ENCODE results near the gene TPRX1. TPM values are rescaled to one million over a fixed set of nuclear protein-coding genes. Genes with fewer than 3 reads are reported as not detected.
A peak's percentile ranks its signal among the peaks of the same experiment; 100 is the strongest.
"Not testable (repeated sequence)": the region's sequence is repeated elsewhere in the genome, so short reads cannot be mapped to it uniquely, and the experiment has no call there.

TPRX1 gene, protein sequence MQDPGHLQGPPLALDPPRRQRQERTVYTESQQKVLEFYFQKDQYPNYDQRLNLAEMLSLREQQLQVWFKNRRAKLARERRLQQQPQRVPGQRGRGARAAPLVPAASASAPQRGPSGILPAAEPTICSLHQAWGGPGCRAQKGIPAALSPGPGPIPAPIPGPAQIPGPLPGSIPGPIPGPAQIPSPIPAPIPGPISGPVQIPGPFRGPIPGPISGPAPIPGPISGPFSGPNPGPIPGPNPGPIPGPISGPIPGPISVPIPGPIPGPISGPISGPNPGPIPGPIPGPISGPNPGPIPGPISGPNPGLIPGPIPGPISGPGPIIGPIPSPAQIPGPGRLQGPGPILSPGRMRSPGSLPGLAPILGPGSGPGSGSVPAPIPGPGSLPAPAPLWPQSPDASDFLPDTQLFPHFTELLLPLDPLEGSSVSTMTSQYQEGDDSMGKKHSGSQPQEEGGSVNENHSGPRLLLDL
- total RNA-seq = not detected in 2 replicates
- polyA plus RNA-seq = not detected in 2 replicates

- DNase-seq (ENCODE audit: low read depth in 1 of 2, low spot score in 1 of 2); H3K4me1 ChIP-seq (ENCODE audit: low read depth); H3K4me3 ChIP-seq; H3K27ac ChIP-seq; H3K36me3 ChIP-seq; H3K9me3 ChIP-seq (ENCODE audit: low read depth); H3K27me3 ChIP-seq: not testable (repeated sequence)
Measured at GRCh38 chr19:47804451-47804850, at the start of gene TPRX1. TSS of gene TPRX1 (minus strand) at chr19:47804551. CDS start at chr19:47804539, 12 bp downstream.

GRCh38 chr19:47853003-47853402, 48.7 kb upstream of the TPRX1 start:
- Histone ChIP-seq H3K27me3 (no peaks in the 10 kb centered on the region), H3K27ac (no peak overlapping the region), H3K4me1 (ENCODE audit: low read depth) (no peaks in the 10 kb centered on the region), H3K36me3 (no peaks in the 10 kb centered on the region), H3K9me3 (ENCODE audit: low read depth) (no peaks in the 10 kb centered on the region), H3K4me3 (no peak overlapping the region)
- DNase-seq (ENCODE audit: low read depth in 1 of 2, low spot score in 1 of 2) = no peak
- TF ChIP-seq, protein P1, sequence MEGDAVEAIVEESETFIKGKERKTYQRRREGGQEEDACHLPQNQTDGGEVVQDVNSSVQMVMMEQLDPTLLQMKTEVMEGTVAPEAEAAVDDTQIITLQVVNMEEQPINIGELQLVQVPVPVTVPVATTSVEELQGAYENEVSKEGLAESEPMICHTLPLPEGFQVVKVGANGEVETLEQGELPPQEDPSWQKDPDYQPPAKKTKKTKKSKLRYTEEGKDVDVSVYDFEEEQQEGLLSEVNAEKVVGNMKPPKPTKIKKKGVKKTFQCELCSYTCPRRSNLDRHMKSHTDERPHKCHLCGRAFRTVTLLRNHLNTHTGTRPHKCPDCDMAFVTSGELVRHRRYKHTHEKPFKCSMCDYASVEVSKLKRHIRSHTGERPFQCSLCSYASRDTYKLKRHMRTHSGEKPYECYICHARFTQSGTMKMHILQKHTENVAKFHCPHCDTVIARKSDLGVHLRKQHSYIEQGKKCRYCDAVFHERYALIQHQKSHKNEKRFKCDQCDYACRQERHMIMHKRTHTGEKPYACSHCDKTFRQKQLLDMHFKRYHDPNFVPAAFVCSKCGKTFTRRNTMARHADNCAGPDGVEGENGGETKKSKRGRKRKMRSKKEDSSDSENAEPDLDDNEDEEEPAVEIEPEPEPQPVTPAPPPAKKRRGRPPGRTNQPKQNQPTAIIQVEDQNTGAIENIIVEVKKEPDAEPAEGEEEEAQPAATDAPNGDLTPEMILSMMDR (IDR thresholded peaks at IDR 0.05; ENCODE audit: low read depth, low read length) = no peak

DNA sequence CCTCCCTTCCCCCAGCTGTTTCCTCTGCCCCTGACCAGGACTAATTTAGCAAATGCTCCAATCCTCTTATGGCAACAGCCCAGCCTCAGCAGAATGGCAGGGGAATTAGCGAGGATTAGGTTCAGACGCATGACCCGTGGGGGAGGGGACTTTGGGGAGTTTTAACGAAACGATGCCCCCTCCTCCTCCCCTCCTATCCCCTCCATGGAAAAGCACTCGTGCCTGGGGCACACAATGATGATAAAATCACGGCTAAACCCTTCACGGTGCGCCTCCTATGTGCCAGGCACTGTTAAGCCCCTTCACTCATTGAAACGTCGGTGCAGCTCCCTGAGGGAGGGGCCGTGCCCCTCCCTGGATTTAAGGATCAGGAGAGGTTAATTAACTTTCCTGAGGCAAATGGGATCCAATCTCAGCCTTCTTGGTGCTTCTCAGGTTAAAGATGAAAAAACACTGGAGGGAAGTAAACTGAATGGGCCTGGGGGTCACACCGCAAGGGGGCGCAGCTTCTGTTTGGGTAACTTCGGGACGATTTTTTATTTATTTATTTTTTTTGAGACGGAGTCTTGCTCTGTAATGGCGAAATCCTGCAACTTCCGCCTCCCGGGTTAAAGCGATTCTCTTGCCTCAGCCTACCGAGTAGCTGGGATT, 44.6 kb upstream of the TPRX1 start:
- H3K27me3 ChIP-seq = no peaks in the 10 kb centered on the region
- no peak overlapping the region for H3K27ac ChIP-seq
- no peaks in the 10 kb centered on the region for H3K36me3 ChIP-seq
- no peaks in the 10 kb centered on the region for H3K4me1 ChIP-seq (ENCODE audit: low read depth)
- DNase-seq (ENCODE audit: low read depth in 1 of 2, low spot score in 1 of 2) = peak; percentile 44 to 46
- H3K4me3 ChIP-seq = peak overlapping the region; percentile 1
- no peaks in the 10 kb centered on the region for H3K9me3 ChIP-seq (ENCODE audit: low read depth)
- TF ChIP-seq, protein P1 (IDR thresholded peaks at IDR 0.05; ENCODE audit: low read depth, low read length) = peak; percentile 50

DNA sequence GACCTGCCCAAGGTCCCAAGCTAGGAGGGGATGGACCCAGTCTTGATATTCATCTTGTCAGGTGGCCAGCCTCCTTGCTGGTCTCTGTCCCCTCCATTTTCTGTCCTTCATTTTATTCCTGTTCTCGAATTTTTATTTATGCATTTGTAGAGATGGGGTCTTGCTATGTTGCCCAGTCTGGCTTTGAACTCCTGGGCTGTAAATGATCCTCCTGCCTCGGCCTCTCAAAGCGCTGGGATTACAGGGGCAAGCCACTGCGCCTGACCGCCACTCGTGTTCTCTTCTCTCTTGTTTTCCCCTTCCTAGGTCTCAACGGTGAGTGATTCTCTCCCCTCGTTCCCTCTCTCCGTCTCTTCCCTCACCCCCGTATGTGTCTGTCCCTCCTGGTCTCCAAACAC, 44.1 kb upstream of the TPRX1 start:
- Histone ChIP-seq H3K27ac (no peak overlapping the region), H3K27me3 (no peaks in the 10 kb centered on the region), H3K4me1 (ENCODE audit: low read depth) (no peaks in the 10 kb centered on the region), H3K4me3 (no peak overlapping the region), H3K36me3 (no peaks in the 10 kb centered on the region), H3K9me3 (ENCODE audit: low read depth) (no peaks in the 10 kb centered on the region)
- DNase-seq (ENCODE audit: low read depth in 1 of 2, low spot score in 1 of 2) = no peak
- TF ChIP-seq, protein P1 (IDR thresholded peaks at IDR 0.05; ENCODE audit: low read depth, low read length) = no peak

DNA sequence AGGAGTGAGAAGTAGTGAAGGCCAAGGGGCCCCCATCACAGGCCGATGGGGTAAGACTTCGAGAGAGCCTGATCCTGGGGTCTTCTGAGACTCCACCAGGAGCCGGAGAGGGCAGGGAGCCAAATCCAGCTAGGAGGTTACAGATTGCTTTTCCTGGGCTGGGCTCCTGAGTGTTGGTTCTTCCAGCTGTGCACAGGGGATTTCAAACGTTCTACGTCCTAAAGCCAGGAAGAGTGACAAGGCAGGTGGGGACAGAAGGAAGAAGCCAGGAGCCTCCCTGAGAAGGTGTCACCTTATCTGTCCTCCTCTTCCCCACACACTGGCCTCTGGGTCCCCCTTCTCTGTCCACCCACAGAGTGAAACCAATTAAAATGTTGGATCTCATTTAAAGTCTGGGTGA, 38.6 kb upstream of the TPRX1 start:
- no peaks in the 10 kb centered on the region for H3K9me3 ChIP-seq (ENCODE audit: low read depth)
- H3K4me1 ChIP-seq (ENCODE audit: low read depth) = peaks cover 5% of the 10 kb centered on the region
- DNase-seq (ENCODE audit: low read depth in 1 of 2, low spot score in 1 of 2) = no peak
- TF ChIP-seq, protein P1 (IDR thresholded peaks at IDR 0.05; ENCODE audit: low read depth, low read length) = no peak
- no peak overlapping the region for H3K27ac ChIP-seq
- H3K36me3 ChIP-seq = no peaks in the 10 kb centered on the region
- H3K27me3 ChIP-seq = no peaks in the 10 kb centered on the region
- H3K4me3 ChIP-seq = no peak overlapping the region

- peak; percentile 6 to 69 for DNase-seq (ENCODE audit: low read depth in 1 of 2, low spot score in 1 of 2)
- TF ChIP-seq, protein P1 (IDR thresholded peaks at IDR 0.05; ENCODE audit: low read depth, low read length) = no peak
- H3K27ac ChIP-seq = no peak overlapping the region
Measured at GRCh38 chr19:47839913-47840312, 35.6 kb upstream of the TPRX1 start.

More at GRCh38 chr19:47839913-47840312, 35.6 kb upstream of the TPRX1 start:
- Histone ChIP-seq H3K4me1 (ENCODE audit: low read depth) (peaks cover 5% of the 10 kb centered on the region), H3K36me3 (no peaks in the 10 kb centered on the region), H3K4me3 (no peak overlapping the region), H3K27me3 (no peaks in the 10 kb centered on the region), H3K9me3 (ENCODE audit: low read depth) (no peaks in the 10 kb centered on the region)
